Gastrocnemius medialis (tissue), 4 donors: Measurements from ENCODE around the gene CAMK4.

Experiments
- POLR2A ChIP-seq, 2 donors: fragments of 450-650 bp; IDR thresholded peaks; one replicate each; pipeline ENCODE4 v1.6.1; 2017; ENCODE audit warnings: antibody characterized with exemption in 2 of 2, mild to moderate bottlenecking in 2 of 2, moderate library complexity in 2 of 2
- TF ChIP-seq, protein P1 (sequence below), 5 experiments: fragments of 450-650 bp in 3 of 5; fragments of 200-600 bp in 2 of 5; sonication (generic) in 2 of 5; IDR thresholded peaks in 4 of 5; conservative IDR thresholded peaks in 1 of 5; 1 replicate in 4 of 5; 2 replicates in 1 of 5; pipeline ENCODE4 v1.5.1; 2016 to 2019; ENCODE audit warnings: antibody characterized with exemption in 5 of 5, mild to moderate bottlenecking in 3 of 5, moderate library complexity in 3 of 5

DNA sequence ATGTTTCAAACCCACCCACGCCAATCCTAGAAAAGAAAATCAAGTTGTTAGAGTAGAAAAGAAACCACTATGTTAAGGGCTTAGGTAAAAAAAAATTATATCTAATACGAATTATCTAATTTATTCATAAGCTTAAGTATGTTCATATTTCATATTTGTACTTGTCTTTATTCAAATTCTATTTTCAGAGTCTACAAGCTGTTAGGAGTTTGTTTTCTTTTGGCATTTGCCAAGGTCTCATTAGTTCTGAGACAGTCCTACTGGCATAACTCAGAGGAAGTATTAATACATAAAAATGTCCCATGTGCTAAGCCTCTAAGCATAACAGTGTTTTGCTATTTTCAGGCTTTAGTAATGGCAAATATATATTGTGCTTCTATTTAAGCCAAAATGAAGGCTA is 230.6 kb downstream of the CAMK4 start:
- TF ChIP-seq POLR2A (IDR thresholded peaks at IDR 0.05) = no peak
- TF ChIP-seq, protein P1, sequence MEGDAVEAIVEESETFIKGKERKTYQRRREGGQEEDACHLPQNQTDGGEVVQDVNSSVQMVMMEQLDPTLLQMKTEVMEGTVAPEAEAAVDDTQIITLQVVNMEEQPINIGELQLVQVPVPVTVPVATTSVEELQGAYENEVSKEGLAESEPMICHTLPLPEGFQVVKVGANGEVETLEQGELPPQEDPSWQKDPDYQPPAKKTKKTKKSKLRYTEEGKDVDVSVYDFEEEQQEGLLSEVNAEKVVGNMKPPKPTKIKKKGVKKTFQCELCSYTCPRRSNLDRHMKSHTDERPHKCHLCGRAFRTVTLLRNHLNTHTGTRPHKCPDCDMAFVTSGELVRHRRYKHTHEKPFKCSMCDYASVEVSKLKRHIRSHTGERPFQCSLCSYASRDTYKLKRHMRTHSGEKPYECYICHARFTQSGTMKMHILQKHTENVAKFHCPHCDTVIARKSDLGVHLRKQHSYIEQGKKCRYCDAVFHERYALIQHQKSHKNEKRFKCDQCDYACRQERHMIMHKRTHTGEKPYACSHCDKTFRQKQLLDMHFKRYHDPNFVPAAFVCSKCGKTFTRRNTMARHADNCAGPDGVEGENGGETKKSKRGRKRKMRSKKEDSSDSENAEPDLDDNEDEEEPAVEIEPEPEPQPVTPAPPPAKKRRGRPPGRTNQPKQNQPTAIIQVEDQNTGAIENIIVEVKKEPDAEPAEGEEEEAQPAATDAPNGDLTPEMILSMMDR (IDR thresholded peaks at IDR 0.05 in 4 of 5, conservative IDR thresholded peaks at IDR 0.05 in 1 of 5) = no peak
